ENCODE results near the gene DNHD1. TPM values are rescaled to one million over a fixed set of nuclear protein-coding genes. Genes with fewer than 3 reads are reported as not detected.
A peak's percentile ranks its signal among the peaks of the same experiment; 100 is the strongest.

DNHD1 gene
- total and polyA plus RNA-seq, 2 of the 8 experiments (the other 6 are each of a cell fraction or from before 2014, with no cell fraction given): 5.0 to 6.8 TPM

DNA sequence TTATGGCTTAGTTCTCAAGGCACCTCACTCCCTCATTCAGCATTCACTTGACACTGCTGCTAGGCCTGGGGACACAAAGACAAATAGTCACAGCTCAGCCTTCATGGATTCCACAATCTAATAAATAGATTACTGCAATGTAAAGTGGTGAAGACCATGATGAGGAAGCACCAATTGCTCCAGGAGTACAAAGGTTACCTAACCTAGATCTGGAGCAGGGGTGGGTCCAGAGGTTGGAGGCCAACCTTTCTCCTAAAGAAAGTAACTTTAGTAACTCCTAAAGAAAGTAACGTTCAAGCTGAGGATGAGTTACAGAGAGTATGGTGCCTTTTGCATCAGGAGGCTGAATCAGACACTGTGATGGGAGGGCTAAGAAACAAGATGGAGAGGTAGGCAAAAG, 27.5 kb upstream of the DNHD1 start:
- Histone ChIP-seq H2BK12ac (ENCODE audit: low read depth, low read length) (no peak overlapping the region), H3K4me1 (replicated peaks in 1 of 4; ENCODE audit: control insufficient read depth in 3 of 4, insufficient read depth in 4 of 4, low read length in 3 of 4) (peaks cover 6 to 13% (median 9%) of the 10 kb centered on the region in 4 experiments), H3K18ac (ENCODE audit: extremely low read depth, low read length) (no peak overlapping the region), H2AK5ac (ENCODE audit: low read depth, low read length) (peak overlapping the region; percentile 39; the same call in 1 of the 2 replicates), H2BK20ac (ENCODE audit: low read length) (no peak overlapping the region), H4K20me1 (replicated peaks in 1 of 2; ENCODE audit: control insufficient read depth in 1 of 2, insufficient read depth in 2 of 2, low read length in 2 of 2) (peaks cover 0 to 2% of the 10 kb centered on the region in 2 experiments), H3K9ac (replicated peaks in 1 of 4; ENCODE audit: extremely low read depth in 1 of 4, low read depth in 3 of 4, low read length in 3 of 4) (peak overlapping the region in 1 of 4 experiments; percentile 71; a peak in 2 of 7 replicates), H4K8ac (ENCODE audit: extremely low read depth, insufficient read depth, low read length) (no peak overlapping the region), H2BK120ac (replicated peaks; ENCODE audit: low read depth, low read length) (no peak overlapping the region), H3K23me2 (ENCODE audit: low read depth, low read length) (peaks cover 10% of the 10 kb centered on the region; the same call in 1 of the 2 replicates), H3K79me1 (ENCODE audit: low read depth, low read length) (no peaks in the 10 kb centered on the region), H4K91ac (replicated peaks; ENCODE audit: insufficient read length, low read length) (no peak overlapping the region), H3K9me3 (ENCODE audit: insufficient read depth in 2 of 2, low read depth in 1 of 2, low read length in 1 of 2) (no peaks in the 10 kb centered on the region), H4K5ac (ENCODE audit: insufficient read length, low read depth, low read length) (no peak overlapping the region), H2AFZ (ENCODE audit: low read length) (peak overlapping the region; percentile 68; the same call in 1 of the 2 replicates), H3K23ac (ENCODE audit: insufficient read length) (no peak overlapping the region), H2BK5ac (ENCODE audit: low read depth, low read length) (peak overlapping the region; percentile 64), H3K36me3 (ENCODE audit: control insufficient read depth in 2 of 4, insufficient read depth in 4 of 4, low read length in 3 of 4) (no peaks in the 10 kb centered on the region; a peak in 1 of 8 replicates), H2BK15ac (ENCODE audit: low read length) (peak overlapping the region; percentile 25; the same call in 1 of the 2 replicates), H3K4me3 (ENCODE audit: extremely low read depth in 1 of 4, insufficient read depth in 2 of 4, low read depth in 3 of 4, low read length in 4 of 4) (peak overlapping the region in 1 of 4 experiments; percentile 23; a peak in 1 of 8 replicates), H3K4ac (replicated peaks; ENCODE audit: insufficient read length, low read depth, low read length) (no peak overlapping the region), H3K27me3 (replicated peaks in 1 of 4; ENCODE audit: control insufficient read depth in 3 of 4, extremely low read depth in 1 of 4, insufficient read depth in 3 of 4, low read length in 3 of 4) (no peaks in the 10 kb centered on the region; a peak in 1 of 7 replicates), H3K56ac (replicated peaks; ENCODE audit: insufficient read length, low read depth, low read length) (no peak overlapping the region), H3K79me2 (ENCODE audit: control insufficient read depth in 1 of 2, insufficient read depth in 2 of 2, low read length in 2 of 2) (no peaks in the 10 kb centered on the region), H3K4me2 (ENCODE audit: insufficient read depth in 1 of 2, low read depth in 2 of 2, low read length in 2 of 2) (peak overlapping the region; percentile 44 to 53; a peak in 2 of 4 replicates), H3K14ac (ENCODE audit: insufficient read length) (no peak overlapping the region), H3K27ac (ENCODE audit: low read depth, low read length) (no peak overlapping the region)
- WGBS, 2 experiments (ENCODE audit: extremely low coverage in 1 of 2, insufficient coverage in 1 of 2, insufficient read length in 1 of 2, insufficient replicate concordance in 2 of 2, low coverage in 1 of 2, low lambda C conversion rate in 2 of 2, missing lambda C conversion rate in 1 of 2): 96% methylated on average over 1 of the region's 1 CpG; no CpG with 5 or more reads in 1 of the 2 experiments
- FAIRE-seq (no peak), DNase-seq (ENCODE audit: low read depth in 1 of 2, low spot score in 2 of 2) (no peak)
- ChIA-PET CTCF (ENCODE audit: partially characterized antibody) (interaction anchor here (0.8 to 3.4 kb wide), 14 partner anchors 10 to 107 kb away, joined by 3 to 26 read pairs (median 4); partner anchors contain the start of gene HPX), POLR2A (ENCODE audit: partially characterized antibody) (interaction anchor here (1.2 to 1.3 kb wide), 2 partner anchors 12 to 79 kb away, joined by 3 read pairs; partner anchors contain the start of genes ARFIP2, SMPD1 and TIMM10B)
- no peak for TF ChIP-seq HDAC2 (IDR thresholded peaks at IDR 0.05; ENCODE audit: borderline replicate concordance in 1 of 2, low read depth in 2 of 2, low read length in 2 of 2)
- TF ChIP-seq JUN (IDR thresholded peaks at IDR 0.05; ENCODE audit: low read depth, low read length): no peak
- TF ChIP-seq ASH2L (IDR thresholded peaks at IDR 0.05; ENCODE audit: low read length): no peak

Measured in H1 (cell line).